ENCODE results near the gene CDKL1. TPM values are rescaled to one million over a fixed set of nuclear protein-coding genes. Genes with fewer than 3 reads are reported as not detected.
"Not testable (repeated sequence)": the region's sequence is repeated elsewhere in the genome, so short reads cannot be mapped to it uniquely, and the experiment has no call there.

Gene CDKL1
- total RNA-seq, 1 experiment from 2014 or later = 11.3 TPM

- POLR2A ChIA-PET (ENCODE audit: low non-redundant PET) = no interaction called here
Observed at GRCh38 chr14:50319721-50320120, 77.0 kb downstream of the CDKL1 start.

GRCh38 chr14:50319293-50319692 is 77.4 kb downstream of the CDKL1 start:
- Histone ChIP-seq H3K4me1 (ENCODE audit: insufficient read depth, low read length, poor library complexity, severe bottlenecking) (no peaks in the 10 kb centered on the region), H3K27ac (ENCODE audit: low read depth, low read length, poor library complexity, severe bottlenecking) (no peak overlapping the region), H3K36me3 (ENCODE audit: insufficient read depth, low read length, poor library complexity, severe bottlenecking) (peaks cover 10% of the 10 kb centered on the region), H3K9me3 (ENCODE audit: low read depth, low read length, poor library complexity, severe bottlenecking) (no peaks in the 10 kb centered on the region), H3K27me3 (replicated peaks; ENCODE audit: insufficient read depth, low read depth, low read length, poor library complexity) (no peaks in the 10 kb centered on the region), H3K4me3 (ENCODE audit: low read depth, low read length, poor library complexity, severe bottlenecking) (no peak overlapping the region)
- TF ChIP-seq EZH2 (IDR thresholded peaks at IDR 0.05; ENCODE audit: borderline replicate concordance, low read depth, low read length, poor library complexity, severe bottlenecking) (no peak), CTCF (conservative IDR thresholded peaks at IDR 0.05; ENCODE audit: low read depth, low read length) (no peak)
- POLR2A ChIA-PET (ENCODE audit: low non-redundant PET) = no interaction called here
- no peak for DNase-seq (ENCODE audit: low spot score)
- intact Hi-C loops (cut with micrococcal nuclease; ENCODE audit: unreplicated experiment) = no loop called here
- CTCF ChIA-PET = no interaction called here
- no TSS peak for BruUV-seq (replicated peaks)

More at GRCh38 chr14:50319721-50320120, 77.0 kb downstream of the CDKL1 start:
- no peak for DNase-seq (ENCODE audit: low spot score)
- H3K4me1 ChIP-seq (ENCODE audit: insufficient read depth, low read length, poor library complexity, severe bottlenecking) = no peaks in the 10 kb centered on the region
- peaks cover 6% of the 10 kb centered on the region for H3K36me3 ChIP-seq (ENCODE audit: insufficient read depth, low read length, poor library complexity, severe bottlenecking)
- CTCF ChIA-PET = no interaction called here
- TF ChIP-seq EZH2 (IDR thresholded peaks at IDR 0.05; ENCODE audit: borderline replicate concordance, low read depth, low read length, poor library complexity, severe bottlenecking) (no peak), CTCF (conservative IDR thresholded peaks at IDR 0.05; ENCODE audit: low read depth, low read length) (no peak)
- no TSS peak for BruUV-seq (replicated peaks)
- no peaks in the 10 kb centered on the region for H3K27me3 ChIP-seq (replicated peaks; ENCODE audit: insufficient read depth, low read depth, low read length, poor library complexity)
- intact Hi-C loops (cut with micrococcal nuclease; ENCODE audit: unreplicated experiment) = loop anchor here (5.0 kb wide), 1 partner anchor 458 kb away; no protein-coding TSS in a partner anchor
- H3K4me3 ChIP-seq (ENCODE audit: low read depth, low read length, poor library complexity, severe bottlenecking) = no peak overlapping the region
- H3K9me3 ChIP-seq (ENCODE audit: low read depth, low read length, poor library complexity, severe bottlenecking) = no peaks in the 10 kb centered on the region
- no peak overlapping the region for H3K27ac ChIP-seq (ENCODE audit: low read depth, low read length, poor library complexity, severe bottlenecking)

GRCh38 chr14:50318031-50318626 is 78.6 kb downstream of the CDKL1 start:
- TF ChIP-seq EZH2 (IDR thresholded peaks at IDR 0.05; ENCODE audit: borderline replicate concordance, low read depth, low read length, poor library complexity, severe bottlenecking) (no peak), CTCF (conservative IDR thresholded peaks at IDR 0.05; ENCODE audit: low read depth, low read length) (peak; percentile 67)
- intact Hi-C loops (cut with micrococcal nuclease; ENCODE audit: unreplicated experiment) = no loop called here

GRCh38 chr14:50314098-50314497 is 82.6 kb downstream of the CDKL1 start:
- BruUV-seq (replicated peaks); H3K36me3 ChIP-seq (ENCODE audit: insufficient read depth, low read length, poor library complexity, severe bottlenecking); H3K27me3 ChIP-seq (replicated peaks; ENCODE audit: insufficient read depth, low read depth, low read length, poor library complexity); DNase-seq (ENCODE audit: low spot score); H3K4me3 ChIP-seq (ENCODE audit: low read depth, low read length, poor library complexity, severe bottlenecking); CTCF ChIA-PET; H3K27ac ChIP-seq (ENCODE audit: low read depth, low read length, poor library complexity, severe bottlenecking); POLR2A ChIA-PET (ENCODE audit: low non-redundant PET); H3K9me3 ChIP-seq (ENCODE audit: low read depth, low read length, poor library complexity, severe bottlenecking): not testable (repeated sequence)
- intact Hi-C loops (cut with micrococcal nuclease; ENCODE audit: unreplicated experiment) = loop anchor here (5.0 kb wide), 1 partner anchor 447 kb away; no protein-coding TSS in a partner anchor
- peaks cover 11% of the 10 kb centered on the region for H3K4me1 ChIP-seq (ENCODE audit: insufficient read depth, low read length, poor library complexity, severe bottlenecking)

More at GRCh38 chr14:50318031-50318626, 78.6 kb downstream of the CDKL1 start:
- BruUV-seq (replicated peaks) = no TSS peak
- H3K27ac ChIP-seq (ENCODE audit: low read depth, low read length, poor library complexity, severe bottlenecking) = no peak overlapping the region
- CTCF ChIA-PET = interaction anchor here (0.6 to 1.0 kb wide), 3 partner anchors 84 to 210 kb away, joined by 3 to 5 read pairs (median 3); no protein-coding TSS in a partner anchor
- POLR2A ChIA-PET (ENCODE audit: low non-redundant PET) = no interaction called here
- no peaks in the 10 kb centered on the region for H3K9me3 ChIP-seq (ENCODE audit: low read depth, low read length, poor library complexity, severe bottlenecking)
- peak; percentile 44 for DNase-seq (ENCODE audit: low spot score)
- no peaks in the 10 kb centered on the region for H3K27me3 ChIP-seq (replicated peaks; ENCODE audit: insufficient read depth, low read depth, low read length, poor library complexity)
- peaks cover 6% of the 10 kb centered on the region for H3K36me3 ChIP-seq (ENCODE audit: insufficient read depth, low read length, poor library complexity, severe bottlenecking)
- no peak overlapping the region for H3K4me3 ChIP-seq (ENCODE audit: low read depth, low read length, poor library complexity, severe bottlenecking)
- peaks cover 3% of the 10 kb centered on the region for H3K4me1 ChIP-seq (ENCODE audit: insufficient read depth, low read length, poor library complexity, severe bottlenecking)
